GM23248 (cell line): ENCODE measurements around the gene DGKB.

Experiments used
- EZH2 ChIP-seq: fragments of 200-600 bp; sonication (generic); IDR thresholded peaks from 2 replicates; pipeline ENCODE4 v1.6.1; 2018; ENCODE audit warnings: antibody characterized with exemption, mild to moderate bottlenecking; ENCODE audit not compliant: insufficient read depth, poor library complexity, severe bottlenecking
- EZH2phosphoT487 ChIP-seq: fragments of 200-600 bp; sonication (generic); IDR thresholded peaks from 2 replicates; pipeline ENCODE4 v1.6.1; 2018; ENCODE audit warnings: antibody characterized with exemption, moderate library complexity, mild to moderate bottlenecking, low read depth; ENCODE audit not compliant: insufficient read depth

- TF ChIP-seq EZH2 (no peak), EZH2phosphoT487 (no peak)
Observed at GRCh38 chr7:14148974-14149373, 753.6 kb downstream of the DGKB start.
